Measurements from ENCODE around the gene COMMD2. TPM values are rescaled to one million over a fixed set of nuclear protein-coding genes. Genes with fewer than 3 reads are reported as not detected.

The COMMD2 gene
- total and polyA plus RNA-seq, 10 of the 15 experiments (the other 5 are each of a cell fraction or from before 2014, with no cell fraction given) = 23.0 to 97.0 (median 50.9) TPM

GRCh38 chr3:149744606-149745005, 7.7 kb downstream of the COMMD2 start:
- FAIRE-seq (no peak), DNase-seq (ENCODE audit: low read depth, low spot score) (no peak), ATAC-seq (no peak)
- Histone ChIP-seq H4K20me1 (ENCODE audit: control insufficient read depth, insufficient read depth) (no peaks in the 10 kb centered on the region), H2AFZ (ENCODE audit: control insufficient read depth, low read depth, low read length) (no peak overlapping the region), H3K4me1 (ENCODE audit: control insufficient read depth, insufficient read depth, low read length) (no peaks in the 10 kb centered on the region), H3K9me3 (replicated peaks; ENCODE audit: control insufficient read depth, insufficient read depth, low read length) (no peaks in the 10 kb centered on the region; the same call in 2 of the 3 replicates), H3K27me3 (replicated peaks in 1 of 2; ENCODE audit: control insufficient read depth in 2 of 2, insufficient read depth in 2 of 2, low read length in 1 of 2) (no peaks in the 10 kb centered on the region), H3K4me3 (no peak overlapping the region), H3K36me3 (ENCODE audit: control insufficient read depth in 2 of 2, insufficient read depth in 2 of 2, low read length in 1 of 2) (peaks cover 0 to 17% of the 10 kb centered on the region in 2 experiments; a peak in 2 of 4 replicates), H3K4me2 (ENCODE audit: control insufficient read depth, insufficient read depth) (no peak overlapping the region), H3K9ac (ENCODE audit: control insufficient read depth, insufficient read depth, low read length) (no peak overlapping the region), H3K27ac (ENCODE audit: control insufficient read depth, insufficient read depth) (no peak overlapping the region), H3K79me2 (ENCODE audit: control insufficient read depth, insufficient read depth, low read length) (no peaks in the 10 kb centered on the region)
- POLR2A ChIA-PET = no interaction called here
- TF ChIP-seq NFYB (IDR thresholded peaks at IDR 0.05; ENCODE audit: insufficient read depth, low read depth, low read length) (no peak), IKZF2 (IDR thresholded peaks at IDR 0.05) (no peak), EP300 (IDR thresholded peaks at IDR 0.05; ENCODE audit: borderline replicate concordance in 1 of 2, control insufficient read depth in 1 of 2, low read depth in 2 of 2, low read length in 2 of 2) (no peak), ZBED1 (IDR thresholded peaks at IDR 0.05; ENCODE audit: borderline replicate concordance) (no peak), USF1 (IDR thresholded peaks at IDR 0.05; ENCODE audit: borderline replicate concordance, extremely low read length, insufficient read depth, low read depth, low read length) (no peak), DPF2 (IDR thresholded peaks at IDR 0.05) (no peak), TAF1 (IDR thresholded peaks at IDR 0.05; ENCODE audit: borderline replicate concordance, low read depth, low read length) (no peak), SREBF2 (IDR thresholded peaks at IDR 0.05; ENCODE audit: low read length) (no peak), ZBTB40 (IDR thresholded peaks at IDR 0.05; ENCODE audit: borderline replicate concordance) (no peak), MYC (IDR thresholded peaks at IDR 0.05; ENCODE audit: insufficient read depth, insufficient read length, insufficient replicate concordance, low read length, severe bottlenecking) (no peak), BCL11A (IDR thresholded peaks at IDR 0.05; ENCODE audit: low read depth, low read length) (no peak), CREB1 (IDR thresholded peaks at IDR 0.05; ENCODE audit: low read depth) (no peak), POLR2AphosphoS5 (IDR thresholded peaks at IDR 0.05; ENCODE audit: low read length) (no peak)
- CTCF ChIA-PET = interaction anchor here (0.7 to 1.1 kb wide), 7 partner anchors 26 to 264 kb away, joined by 3 to 6 read pairs (median 3); no protein-coding TSS in a partner anchor
- in situ Hi-C loops (cut with MboI) = no loop called here
- WGBS (ENCODE audit: insufficient coverage, insufficient replicate concordance, low lambda C conversion rate, missing lambda C conversion rate) = 100% methylated on average over 3 of the region's 3 CpGs
- RAD21 ChIA-PET (ENCODE audit: unreplicated experiment) = no interaction called here
- intact Hi-C loops (cut with micrococcal nuclease; ENCODE audit: unreplicated experiment) = no loop called here
- SMC1A ChIA-PET (ENCODE audit: uncharacterized antibody, unreplicated experiment) = interaction anchor here (0.8 to 1.0 kb wide), 2 partner anchors 11 to 27 kb away, joined by 4 read pairs; no protein-coding TSS in a partner anchor
- BruUV-seq (replicated peaks) = no TSS peak
